ENCODE results near the gene MTF1.

MTF1 gene

GRCh38 chr1:37879865-37880264, 20.5 kb upstream of the MTF1 start:
- TF ChIP-seq CTCF (IDR thresholded peaks at IDR 0.05; ENCODE audit: low read depth, low read length), result no peak
- no peak overlapping the region for H3K4me3 ChIP-seq (ENCODE audit: low read depth, low read length)

GRCh38 chr1:37878071-37878470, 18.7 kb upstream of the MTF1 start:
- TF ChIP-seq CTCF (IDR thresholded peaks at IDR 0.05; ENCODE audit: low read depth, low read length), result no peak
- H3K4me3 ChIP-seq (ENCODE audit: low read depth, low read length), result no peak overlapping the region

- H3K4me3 ChIP-seq (ENCODE audit: low read depth, low read length), result no peak overlapping the region
- TF ChIP-seq CTCF (IDR thresholded peaks at IDR 0.05; ENCODE audit: low read depth, low read length), result no peak
These were observed 16.4 kb upstream of the MTF1 start for GRCh38 chr1:37875833-37876232.

GRCh38 chr1:37872692-37873091, 13.3 kb upstream of the MTF1 start:
- TF ChIP-seq CTCF (IDR thresholded peaks at IDR 0.05; ENCODE audit: low read depth, low read length), result no peak
- no peak overlapping the region for H3K4me3 ChIP-seq (ENCODE audit: low read depth, low read length)

GRCh38 chr1:37868466-37868865, 9.1 kb upstream of the MTF1 start:
- H3K4me3 ChIP-seq (ENCODE audit: low read depth, low read length), result no peak overlapping the region
- TF ChIP-seq CTCF (IDR thresholded peaks at IDR 0.05; ENCODE audit: low read depth, low read length), result no peak

GRCh38 chr1:37867784-37868183, 8.4 kb upstream of the MTF1 start:
- no peak for TF ChIP-seq CTCF (IDR thresholded peaks at IDR 0.05; ENCODE audit: low read depth, low read length)
- H3K4me3 ChIP-seq (ENCODE audit: low read depth, low read length), result no peak overlapping the region

- H3K4me3 ChIP-seq (ENCODE audit: low read depth, low read length), result no peak overlapping the region
- no peak for TF ChIP-seq CTCF (IDR thresholded peaks at IDR 0.05; ENCODE audit: low read depth, low read length)
These were observed 7.1 kb upstream of the MTF1 start for GRCh38 chr1:37866491-37866890.
